HG02571 (cell line): ENCODE data around the gene C6orf89.

Source experiments
- ATAC-seq: cut with Tn5 transposase; IDR thresholded peaks from one replicate; pipeline ENCODE4 v1.9.1; 2021; ENCODE audit warnings: mild to moderate bottlenecking, moderate library complexity; ENCODE audit not compliant: unreplicated experiment

The C6orf89 gene

DNA sequence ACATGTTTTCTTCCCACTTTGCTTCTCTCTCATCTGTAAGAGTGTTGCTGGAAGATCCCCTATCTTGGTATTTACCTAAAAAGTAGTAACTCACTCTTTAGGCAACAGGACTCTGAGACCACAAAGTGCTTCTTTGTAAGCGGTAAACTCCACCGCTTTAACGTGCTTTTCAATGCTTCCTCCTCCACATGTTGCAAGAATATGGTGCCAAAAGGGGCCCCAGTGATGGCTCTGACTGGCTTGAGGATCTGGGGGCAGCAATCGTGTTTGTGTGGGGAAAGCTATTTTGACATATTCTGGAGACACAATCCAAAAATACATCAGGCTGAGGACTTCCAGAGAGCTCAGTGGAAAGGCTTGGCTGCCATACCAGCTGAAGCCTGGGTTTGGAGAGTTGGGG lies 34.1 kb upstream of the C6orf89 start:
- no peak for ATAC-seq

DNA sequence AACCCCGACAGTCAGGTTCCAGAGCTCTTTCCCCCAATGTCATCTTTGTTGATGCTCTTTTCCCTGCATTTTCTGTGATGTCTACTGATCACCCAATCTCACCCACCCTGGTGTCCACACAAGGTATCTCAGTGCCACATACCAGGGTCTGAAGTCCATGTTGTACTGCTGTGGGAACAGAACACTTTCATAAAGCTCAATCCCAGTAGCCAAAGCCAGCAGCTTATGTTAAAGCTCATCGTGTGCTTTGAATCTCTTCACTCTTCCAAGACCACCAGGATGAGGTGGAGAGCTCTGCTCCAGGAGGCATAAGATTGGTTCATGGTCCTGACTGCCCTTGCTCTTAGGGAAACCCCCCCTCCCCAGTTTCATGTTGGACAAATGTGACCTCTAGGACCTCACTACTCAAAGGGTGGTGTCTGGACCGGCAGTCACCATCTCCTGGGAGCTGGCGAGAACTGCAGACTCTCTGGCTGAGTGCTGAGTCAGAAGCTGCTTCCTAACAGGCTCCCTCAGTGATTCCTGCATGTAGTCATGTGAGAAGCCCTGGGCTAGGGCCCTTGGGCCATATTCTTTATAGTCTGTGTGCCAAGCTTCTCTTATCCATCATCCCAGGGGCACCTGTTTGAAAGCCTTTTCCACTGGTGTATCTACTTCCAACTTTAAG lies 33.1 kb upstream of the C6orf89 start:
- ATAC-seq: no peak

DNA sequence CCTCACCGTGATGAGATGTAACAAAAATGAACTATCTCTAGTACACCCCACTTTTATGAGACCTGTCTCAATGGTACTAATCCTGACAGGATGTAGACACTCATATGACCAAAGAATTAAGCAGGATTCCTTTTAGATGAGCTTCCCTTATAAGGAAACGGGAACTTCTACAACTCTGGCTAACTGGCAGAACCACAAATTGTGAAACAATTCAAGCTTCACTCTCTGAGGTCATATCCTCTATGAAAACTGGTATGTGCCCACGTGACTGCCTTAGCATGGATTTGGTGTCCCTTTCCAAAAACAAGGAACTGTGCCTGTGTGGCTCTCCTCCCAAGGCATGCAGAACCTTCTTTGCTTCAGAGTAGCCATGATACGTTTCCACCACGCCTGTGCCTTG lies 32.4 kb upstream of the C6orf89 start:
- no peak for ATAC-seq

DNA sequence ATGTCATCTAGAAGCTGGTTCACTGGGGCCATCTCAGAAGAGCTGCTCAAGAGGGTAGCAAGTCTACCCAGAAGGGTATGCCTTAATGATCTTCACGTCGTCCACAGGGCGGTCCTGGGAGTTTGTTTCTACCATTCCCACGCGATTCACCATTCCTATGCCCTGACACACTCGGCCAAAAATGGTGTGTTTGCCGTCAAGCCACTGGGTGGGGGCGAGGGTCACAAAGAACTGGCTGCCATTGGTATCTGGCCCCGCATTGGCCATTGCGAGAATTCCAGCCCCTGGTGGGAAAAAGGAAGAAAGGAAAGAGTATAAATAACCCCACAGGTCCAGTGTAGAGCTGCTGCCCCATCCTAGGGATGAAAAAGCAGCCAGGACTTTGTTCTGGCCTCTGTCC lies 30.0 kb upstream of the C6orf89 start:
- no peak for ATAC-seq

DNA sequence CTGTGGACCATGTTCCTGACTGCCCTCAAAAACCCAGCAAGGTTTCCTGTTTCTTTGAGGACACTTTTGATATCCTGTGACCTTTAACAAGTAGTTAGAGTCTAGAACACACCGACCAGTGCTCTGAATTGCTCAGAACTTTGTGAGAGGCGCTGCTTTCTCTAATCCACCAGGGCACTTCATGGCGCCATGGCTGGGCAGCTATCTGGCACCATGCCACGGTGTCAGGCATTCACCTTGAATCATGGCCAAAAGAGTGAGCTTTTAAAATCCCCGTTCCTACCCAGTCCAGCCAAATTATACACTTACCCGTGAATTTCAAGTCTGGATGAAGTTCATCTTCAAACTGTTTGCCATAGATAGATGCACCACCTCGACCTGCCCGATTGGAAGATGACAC lies 29.5 kb upstream of the C6orf89 start:
- no peak for ATAC-seq

DNA sequence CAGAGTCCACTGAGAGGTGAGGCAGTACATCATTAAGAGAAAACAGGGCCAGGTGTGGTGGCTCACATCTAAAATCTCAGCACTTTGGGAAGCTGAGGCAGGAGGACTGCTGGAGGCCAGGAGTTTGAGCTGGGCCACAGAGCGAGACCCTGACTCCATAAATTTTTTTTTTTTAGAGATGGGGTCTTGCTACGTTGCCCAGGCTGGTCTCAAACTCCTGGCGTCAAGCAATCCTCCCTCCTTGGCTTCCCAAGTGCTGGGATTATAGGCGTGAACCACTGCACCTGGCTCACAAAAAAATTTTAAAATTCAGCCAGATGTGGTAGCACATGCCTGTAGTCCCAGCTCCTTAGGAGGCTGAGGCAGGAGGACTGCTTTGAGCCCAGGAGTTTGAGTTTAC lies 28.4 kb upstream of the C6orf89 start:
- ATAC-seq: no peak

DNA sequence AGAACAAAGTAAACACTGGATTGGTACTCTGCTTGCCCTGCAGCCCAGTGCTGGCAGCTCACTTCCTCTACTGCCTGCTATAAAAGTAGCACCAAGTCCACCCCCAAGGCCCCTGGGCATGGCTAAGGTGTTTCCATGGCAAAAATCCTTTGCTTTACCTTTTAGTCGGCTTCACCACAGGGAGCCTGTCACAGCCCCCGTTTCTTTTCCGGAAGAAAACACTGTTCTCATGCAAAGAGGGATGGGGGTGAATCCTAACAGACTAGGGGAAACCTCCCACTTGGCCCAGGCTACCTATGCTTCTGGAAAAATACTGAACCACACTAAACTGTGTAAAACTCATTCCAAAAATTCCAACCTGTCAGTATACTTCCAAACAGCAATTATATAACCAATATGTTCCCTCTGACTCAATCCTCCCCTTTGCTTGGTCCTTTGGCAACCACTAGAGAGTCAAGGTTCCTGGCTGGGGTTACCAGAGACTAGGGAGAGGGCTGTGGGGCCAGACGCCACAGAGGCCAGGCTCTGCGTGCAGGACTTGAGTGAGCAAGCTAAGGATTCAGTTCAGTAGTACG lies 27.3 kb upstream of the C6orf89 start:
- no peak for ATAC-seq

DNA sequence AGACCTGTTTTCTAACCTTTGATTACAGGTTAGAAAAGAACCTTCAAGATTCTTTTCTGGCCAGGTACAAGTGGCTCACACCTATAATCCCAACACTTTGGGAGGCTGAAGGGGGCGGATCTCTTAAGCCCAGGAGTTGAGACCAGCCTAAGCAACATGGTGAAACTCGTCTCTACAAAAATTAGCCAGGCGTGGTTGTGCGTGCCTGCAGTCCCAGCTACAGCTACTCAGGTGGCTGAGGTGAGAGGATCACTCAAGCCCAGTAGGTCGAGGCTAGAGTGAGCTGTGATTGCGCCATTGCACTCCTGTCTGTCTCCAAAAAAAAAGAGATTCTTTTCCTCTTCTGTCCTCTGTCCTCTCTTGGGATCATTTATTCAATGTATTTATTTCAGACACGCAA lies 25.6 kb upstream of the C6orf89 start:
- no peak for ATAC-seq

DNA sequence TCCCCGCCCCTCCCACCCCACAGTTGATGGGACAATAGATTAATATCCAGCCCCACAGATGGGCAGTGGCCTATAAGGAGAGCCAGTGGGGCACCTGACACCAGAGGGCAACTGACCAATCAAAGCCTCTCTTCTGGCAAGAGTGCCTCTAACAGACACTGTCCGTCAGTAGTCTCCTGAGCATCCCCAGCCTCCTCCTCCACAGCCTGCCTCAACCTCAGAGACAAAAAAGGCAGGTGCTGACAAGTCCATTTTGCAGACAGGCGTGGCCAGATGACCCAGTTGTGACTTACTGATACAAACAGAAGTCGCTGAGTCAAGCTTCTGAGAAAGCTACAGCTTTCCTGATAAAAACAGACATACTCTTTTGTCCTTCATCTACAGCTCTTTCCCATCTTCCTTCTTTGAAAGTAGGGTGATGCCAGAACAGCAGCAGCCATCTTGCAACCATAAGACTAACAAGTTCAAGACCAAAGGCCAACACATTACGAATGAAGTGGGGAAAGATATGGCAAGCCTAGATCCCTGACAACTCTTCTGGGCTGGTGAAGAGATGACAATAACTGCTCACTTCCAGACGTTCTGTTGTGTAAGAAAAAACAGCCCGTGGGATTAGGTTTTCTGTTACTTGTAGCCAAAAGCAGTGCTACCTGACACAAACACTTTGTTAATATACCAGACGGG lies 23.4 kb upstream of the C6orf89 start:
- ATAC-seq: no peak

DNA sequence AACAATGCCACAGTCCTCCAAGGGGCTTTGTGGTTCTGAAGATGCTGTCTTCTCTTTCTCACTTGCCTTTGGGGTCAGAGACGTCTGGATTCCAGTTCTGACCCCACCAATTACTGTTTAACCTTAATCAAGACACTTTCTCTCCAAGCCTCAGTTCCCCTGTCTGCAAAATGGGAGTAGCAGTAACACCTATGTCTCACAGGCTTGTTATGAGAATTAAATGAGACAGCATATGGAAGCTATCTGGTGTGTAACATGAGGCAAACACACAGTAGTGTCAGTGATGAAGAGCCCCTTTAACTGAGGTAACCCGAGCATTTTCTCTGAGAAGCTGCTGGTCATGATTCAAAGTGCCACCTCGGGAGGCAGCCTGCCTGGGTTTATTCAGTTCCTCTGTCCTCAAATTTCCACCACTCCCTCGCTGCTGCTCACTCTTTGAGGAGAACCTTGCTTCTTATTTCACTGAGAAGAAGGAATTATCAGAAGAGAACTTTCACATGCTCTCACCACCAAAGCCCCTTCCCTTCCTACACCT lies 22.8 kb upstream of the C6orf89 start:
- ATAC-seq: no peak

DNA sequence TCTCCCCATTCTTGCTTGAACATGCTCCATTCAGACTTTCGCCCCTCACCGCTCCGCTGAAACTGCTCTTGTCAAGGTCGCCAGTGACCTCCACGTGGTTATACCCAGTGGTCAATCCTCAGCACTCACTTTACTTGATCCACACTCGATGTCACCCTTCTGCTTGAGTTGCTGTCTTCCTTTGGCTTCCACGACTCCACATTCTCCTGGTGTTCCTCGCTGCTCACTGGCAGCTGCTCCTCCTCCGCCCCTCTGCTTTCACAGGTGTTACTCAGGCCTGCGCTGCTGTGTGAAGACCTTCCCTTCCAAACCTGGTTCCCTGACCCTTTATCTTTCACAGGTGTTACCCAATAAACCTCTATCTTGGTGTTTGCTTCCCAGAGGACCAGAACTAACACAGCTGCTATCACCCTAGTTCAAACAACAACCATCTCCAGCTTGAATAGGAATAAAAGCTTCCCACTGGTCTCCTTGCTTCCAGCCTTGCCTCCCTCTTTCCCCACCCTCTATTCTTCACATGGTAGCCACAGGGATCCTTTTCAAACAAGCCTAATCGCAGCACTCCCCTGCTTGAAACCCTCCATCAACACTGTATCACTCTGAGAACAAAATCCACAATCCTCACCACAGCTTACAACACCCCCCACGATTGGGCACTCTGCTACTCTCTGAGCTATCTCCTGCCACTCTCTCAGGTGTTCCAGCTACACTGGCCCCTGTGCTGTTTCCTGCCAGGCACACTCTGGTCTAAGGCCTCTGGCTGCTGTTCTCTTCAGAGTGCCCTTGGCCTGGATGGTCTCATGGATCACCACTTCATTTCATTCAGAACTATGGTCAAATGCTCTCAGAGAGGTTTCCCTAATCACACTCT lies 21.8 kb upstream of the C6orf89 start:
- no peak for ATAC-seq

DNA sequence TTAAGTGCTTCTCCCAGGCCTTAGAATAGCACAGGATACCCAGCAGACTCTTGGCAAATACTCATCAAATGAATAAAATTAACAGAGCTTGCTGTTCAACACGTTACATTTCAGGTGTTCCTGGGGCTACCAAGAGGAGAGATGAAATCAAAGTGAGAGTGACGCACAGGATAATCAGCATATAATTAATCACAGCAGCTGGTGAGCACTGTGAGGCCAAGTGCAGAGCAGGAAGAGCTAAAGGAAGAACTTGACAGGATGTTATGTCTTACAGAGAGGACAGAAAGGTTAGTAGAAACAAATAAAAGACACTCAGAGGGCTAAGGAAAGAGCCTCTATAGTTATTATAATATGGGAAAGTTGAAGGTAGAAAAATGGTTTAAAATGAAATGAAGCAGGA lies 19.9 kb upstream of the C6orf89 start:
- ATAC-seq: no peak

DNA sequence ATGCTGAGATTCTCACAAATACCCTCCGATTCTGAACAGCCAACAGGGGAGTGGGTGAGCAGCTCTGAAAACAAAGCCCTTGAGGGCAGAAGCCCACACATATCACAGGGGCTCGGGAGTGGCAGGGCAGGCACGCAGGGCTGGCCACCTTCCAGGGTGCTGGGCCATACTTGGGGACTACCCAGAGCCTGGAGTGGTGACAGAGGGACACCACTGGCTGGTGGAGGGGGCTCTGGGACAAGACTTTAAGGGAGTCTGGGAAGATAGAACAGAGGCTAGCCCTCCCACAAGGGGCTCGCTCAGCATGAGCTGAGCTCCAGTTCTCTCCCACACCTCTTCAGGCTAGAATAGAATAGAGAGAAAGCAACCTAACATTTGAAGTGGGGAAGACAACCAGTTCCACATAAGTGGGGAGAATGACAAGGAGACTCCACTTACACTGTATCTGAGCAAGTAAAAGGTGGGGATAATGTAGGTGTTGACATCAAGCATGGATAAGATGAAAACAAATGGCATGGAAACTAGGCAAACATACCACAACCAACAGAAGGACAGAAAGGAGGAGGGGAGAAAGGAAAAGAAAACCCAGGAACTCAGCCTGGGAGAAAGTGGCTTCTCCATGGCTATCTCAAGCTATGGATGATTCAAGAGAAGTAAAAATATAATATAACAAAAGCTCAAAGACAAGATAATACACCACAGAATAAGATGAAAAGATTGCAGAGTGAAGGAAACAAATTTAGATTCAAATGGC lies 18.1 kb upstream of the C6orf89 start:
- no peak for ATAC-seq

DNA sequence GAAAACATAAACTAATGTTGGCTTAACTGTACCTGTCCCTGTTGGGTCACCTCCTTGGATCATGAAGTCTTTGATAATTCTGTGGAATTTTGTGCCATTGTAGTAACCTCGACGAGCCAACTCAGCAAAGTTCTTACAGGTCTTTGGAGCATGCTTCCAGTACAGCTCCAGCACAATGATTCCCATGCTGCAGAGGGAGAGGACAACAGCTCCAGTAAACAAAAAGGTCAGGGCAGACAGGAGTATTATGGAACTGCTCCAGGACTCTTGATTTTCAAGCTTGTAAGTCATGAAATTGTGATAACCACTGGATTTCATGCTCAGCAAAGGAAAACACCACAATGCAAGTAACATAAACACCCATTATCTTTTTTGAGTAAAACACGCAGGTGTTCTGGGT lies 14.1 kb upstream of the C6orf89 start:
- no peak for ATAC-seq

DNA sequence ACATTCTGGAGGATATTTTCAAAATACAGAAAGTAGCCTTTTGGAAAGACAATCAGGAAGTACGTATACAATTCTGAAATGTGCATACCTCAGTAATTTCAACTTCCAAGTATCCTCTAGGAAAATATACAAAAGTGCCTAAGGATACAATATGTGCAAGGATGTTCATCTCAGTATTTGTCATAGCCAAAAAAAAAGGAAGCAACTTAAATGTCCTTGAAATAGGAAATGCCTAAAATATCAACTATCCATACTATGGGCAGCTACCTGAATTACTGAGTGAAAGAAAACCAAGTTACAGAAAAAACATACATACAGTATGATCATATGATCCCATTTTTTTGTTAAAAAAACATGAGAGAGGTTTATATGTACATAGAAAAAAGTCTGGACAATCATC lies 12.6 kb upstream of the C6orf89 start:
- no peak for ATAC-seq

DNA sequence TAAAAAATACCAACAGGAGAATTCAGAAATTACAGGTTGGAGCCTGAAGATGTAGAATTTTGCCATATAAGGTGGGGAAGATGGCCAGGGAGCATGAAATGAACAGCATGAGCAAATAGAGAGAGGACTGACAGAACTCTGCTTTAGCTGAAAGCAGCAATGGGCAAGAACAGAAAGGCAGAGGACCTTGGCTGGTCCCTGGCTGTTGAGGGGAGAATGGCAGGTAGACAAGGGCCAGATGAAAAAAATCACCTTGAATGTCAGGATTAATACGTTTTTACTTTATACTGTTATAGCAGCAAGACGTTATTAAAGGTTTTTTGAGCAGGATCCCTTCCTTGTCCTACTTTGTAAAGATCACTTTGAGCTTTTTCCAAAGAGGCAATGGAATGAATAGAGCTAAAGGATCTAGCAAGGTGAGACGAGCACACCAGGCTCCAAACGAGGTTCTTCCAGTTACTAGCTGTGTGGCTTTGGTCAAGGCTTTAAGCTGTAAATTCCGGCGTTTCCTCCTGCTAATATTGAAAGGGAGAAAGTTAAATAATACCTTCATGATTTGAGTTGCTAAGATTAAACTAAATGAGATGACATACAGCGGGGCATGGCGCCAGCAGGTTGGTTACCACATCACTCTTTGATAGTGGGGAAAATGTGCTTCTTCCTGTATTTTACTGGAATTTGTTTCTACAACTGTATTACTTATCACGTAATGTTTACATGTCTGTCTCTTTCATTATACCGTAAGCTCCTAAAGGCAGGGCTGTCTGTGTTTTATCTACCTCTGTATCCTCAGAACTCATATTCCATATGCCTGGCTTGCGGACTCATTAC lies 11.9 kb upstream of the C6orf89 start:
- ATAC-seq: no peak

DNA sequence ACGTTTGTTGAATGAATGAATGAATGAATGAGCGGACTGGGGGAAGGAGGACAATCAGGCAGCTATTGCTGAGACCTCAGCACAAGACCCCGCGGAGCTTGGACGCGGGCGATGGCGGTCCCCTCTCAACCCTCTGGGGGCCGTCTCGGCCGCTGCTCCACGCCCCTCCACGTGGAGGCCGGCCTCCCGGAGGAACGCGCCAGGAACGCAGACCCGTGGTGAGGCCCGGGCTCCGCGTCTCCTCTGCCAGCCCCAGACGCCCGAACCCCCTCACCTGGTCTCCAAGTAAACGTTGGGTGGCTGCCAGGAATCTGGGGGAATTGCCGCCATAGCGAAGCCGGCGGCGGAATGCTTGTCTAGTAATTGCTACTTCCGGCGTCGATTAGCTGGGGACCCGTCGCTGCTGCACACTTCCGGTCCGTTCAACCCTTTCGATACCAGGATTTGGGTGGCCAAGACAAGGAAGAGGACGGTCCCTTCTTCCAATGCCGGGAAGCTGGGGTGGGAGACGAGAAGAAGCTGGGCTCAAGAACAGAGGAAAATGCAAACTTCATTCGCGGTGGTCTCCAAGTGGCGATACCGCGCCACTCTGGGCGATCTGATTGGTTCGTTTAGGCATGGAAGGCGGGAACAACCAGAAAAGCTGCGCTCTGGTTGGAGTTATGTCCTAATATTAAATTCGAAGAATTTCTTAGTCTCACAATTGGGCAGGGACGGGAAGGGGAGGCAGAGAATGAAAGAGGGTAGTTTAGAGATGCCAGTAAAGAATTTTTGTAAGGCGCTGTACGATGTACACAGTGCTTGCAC lies 11.1 kb upstream of the C6orf89 start, which contains the start of gene PPIL1:
Gene PPIL1 (minus strand): TSS at position 361 of the 807 bp plus-strand sequence. CDS start 31 bp downstream, at position 330.
- peak; percentile 82 for ATAC-seq

DNA sequence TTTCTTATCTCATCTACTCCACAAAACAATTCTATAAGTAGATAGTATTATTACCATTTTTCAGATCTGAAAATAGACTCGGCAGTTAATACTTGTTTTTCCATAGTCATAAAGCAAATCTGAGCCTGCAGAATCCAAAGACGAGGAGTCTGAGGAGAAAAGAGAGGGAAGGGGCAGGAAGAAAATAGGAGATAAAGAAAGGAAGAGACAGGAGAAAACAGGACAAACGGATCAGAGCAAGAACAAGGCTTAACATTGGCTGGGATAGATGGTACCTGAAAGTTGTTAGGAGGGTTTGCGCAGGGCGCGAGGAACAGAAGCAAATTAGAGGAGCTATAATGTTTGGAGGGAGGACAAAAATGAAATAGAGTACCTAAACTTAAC lies 10.5 kb upstream of the C6orf89 start:
- ATAC-seq: no peak

DNA sequence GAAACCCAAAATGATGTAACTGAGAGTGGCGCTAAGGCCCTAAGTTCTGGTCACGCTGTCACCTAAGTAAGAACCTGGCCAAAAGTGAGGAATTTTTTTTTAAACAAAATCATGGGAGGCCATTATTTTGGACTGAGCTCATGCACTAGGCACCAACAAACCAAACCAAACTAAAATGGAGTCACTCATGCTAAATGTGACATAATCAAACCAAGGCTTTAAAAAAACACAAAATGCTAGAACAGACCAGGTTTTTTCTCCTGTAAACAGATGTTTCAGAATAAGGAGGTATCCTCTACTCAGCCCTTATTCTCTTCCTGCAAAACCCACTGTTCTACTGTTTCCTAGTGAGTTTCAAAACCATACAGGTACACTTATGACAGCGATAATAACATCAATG lies 1.1 kb upstream of the C6orf89 start:
- no peak for ATAC-seq
